Fibroblast of skin of back (primary cell): Measurements from ENCODE around the gene POLR2C.

Experiments used
- DNase-seq: peaks from one replicate; pipeline ENCODE4 v3.0.0-alpha.2; 2013

POLR2C gene

GRCh38 chr16:57479976-57480753 is 17.7 kb downstream of the POLR2C start:
- DNase-seq = peak; percentile 28

DNA sequence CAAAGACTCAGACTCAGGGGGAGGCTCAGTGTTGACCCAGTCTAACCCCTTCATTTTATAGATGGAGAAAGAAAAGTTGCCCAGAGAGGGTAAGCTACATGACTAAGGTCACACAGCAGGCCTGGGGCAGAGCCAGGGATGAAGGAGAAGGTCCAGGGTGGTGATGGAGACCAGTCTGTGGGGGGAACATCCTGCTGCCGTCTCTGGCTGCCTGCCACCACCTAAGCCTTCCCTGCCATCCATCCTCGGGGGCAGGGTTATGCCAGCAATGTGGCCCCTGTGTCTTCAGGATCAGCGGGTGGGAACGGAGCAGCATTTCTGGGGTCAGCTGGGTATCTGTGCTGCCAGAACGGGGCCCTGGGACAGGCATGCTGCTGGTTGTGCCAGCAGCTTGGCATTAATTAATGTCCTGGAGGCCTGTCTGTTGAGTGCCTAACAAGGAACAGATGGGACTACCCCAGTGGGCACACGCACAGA is 18.3 kb downstream of the POLR2C start:
- no peak for DNase-seq

DNA sequence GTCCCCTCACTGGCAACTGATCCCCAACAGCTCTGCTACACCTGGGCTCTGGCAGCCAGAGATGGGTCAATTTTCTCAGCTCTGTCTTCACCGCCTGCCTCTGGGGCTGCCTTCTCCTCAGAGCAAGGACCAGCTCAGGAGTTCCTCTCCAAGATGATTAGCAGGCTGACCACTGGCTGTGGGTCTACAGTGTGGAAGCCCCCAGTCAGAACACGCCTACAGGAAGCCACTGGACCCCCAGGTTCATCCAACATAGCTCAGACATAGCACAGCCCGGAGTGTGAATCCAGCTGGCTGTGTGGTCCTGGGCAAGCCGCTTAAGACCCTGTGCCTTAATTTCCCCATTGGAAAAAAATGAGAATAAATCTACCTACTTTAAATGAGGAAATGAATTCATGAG is 18.9 kb downstream of the POLR2C start:
- DNase-seq = no peak

GRCh38 chr16:57482845-57483545 is 20.5 kb downstream of the POLR2C start:
- no peak for DNase-seq

GRCh38 chr16:57483725-57484514 is 21.4 kb downstream of the POLR2C start:
- DNase-seq = no peak

DNA sequence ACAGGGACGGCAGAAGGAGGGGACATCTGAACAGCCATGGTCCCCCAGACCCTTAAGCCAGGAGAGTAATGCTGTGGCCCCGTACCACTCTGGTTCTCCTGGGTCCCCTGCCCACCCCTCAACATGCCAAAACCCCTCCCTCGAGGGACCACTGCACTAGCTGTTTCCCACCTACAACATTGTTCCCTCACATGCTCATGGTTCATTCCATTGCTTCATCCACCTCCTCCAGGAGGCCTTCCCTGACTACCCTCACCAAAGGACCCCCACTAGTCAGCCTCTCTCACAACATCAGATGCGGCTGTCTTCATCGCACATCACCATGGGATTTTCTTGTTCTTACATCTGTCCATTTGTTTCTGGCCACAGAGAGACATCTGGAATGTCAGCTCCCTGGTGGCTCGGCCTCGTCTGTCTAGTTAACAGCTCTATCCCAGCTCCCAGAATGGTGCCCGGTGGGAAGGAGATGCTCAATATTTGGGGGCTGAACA is 22.1 kb downstream of the POLR2C start:
- DNase-seq = no peak

DNA sequence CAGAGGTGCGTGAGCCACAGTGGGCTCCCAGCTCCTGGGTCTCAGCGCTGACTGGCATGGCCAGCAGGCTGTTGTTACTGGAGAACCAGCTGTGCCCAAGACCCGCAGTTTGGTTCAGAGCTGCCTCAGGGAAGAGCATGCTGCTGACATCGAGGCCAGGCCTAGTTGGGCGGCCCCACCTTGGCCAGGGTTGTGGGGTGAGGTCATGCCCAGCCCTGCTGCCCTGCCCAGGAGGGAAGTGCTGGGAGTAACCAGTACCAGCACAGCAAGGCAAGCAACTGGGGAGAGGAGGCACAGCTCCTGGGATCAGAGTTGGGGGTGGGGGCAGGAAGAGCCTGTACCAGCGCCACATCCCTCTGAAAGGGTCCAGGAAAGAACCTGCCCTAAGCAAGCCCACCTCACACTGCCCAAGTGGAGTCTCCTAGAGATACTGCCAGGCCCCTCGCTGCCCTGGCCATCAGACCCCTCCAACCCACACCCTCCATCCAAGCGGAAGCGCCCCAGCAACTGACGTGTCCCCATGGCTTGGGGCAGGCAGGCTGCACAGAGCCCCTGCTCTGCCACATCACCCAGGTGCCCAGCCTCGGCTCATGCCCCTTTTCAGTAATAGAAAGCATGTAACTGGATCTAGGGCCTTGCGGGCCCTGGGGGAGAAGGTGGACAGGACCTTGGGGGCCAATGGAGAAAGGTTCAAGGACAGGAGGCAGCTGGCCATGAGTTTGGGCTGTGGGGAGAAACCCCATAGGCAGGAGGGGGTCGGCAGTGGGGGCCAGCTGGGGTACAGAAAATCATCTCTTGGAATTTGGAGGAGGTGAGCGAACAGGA is 22.8 kb downstream of the POLR2C start:
- no peak for DNase-seq

DNA sequence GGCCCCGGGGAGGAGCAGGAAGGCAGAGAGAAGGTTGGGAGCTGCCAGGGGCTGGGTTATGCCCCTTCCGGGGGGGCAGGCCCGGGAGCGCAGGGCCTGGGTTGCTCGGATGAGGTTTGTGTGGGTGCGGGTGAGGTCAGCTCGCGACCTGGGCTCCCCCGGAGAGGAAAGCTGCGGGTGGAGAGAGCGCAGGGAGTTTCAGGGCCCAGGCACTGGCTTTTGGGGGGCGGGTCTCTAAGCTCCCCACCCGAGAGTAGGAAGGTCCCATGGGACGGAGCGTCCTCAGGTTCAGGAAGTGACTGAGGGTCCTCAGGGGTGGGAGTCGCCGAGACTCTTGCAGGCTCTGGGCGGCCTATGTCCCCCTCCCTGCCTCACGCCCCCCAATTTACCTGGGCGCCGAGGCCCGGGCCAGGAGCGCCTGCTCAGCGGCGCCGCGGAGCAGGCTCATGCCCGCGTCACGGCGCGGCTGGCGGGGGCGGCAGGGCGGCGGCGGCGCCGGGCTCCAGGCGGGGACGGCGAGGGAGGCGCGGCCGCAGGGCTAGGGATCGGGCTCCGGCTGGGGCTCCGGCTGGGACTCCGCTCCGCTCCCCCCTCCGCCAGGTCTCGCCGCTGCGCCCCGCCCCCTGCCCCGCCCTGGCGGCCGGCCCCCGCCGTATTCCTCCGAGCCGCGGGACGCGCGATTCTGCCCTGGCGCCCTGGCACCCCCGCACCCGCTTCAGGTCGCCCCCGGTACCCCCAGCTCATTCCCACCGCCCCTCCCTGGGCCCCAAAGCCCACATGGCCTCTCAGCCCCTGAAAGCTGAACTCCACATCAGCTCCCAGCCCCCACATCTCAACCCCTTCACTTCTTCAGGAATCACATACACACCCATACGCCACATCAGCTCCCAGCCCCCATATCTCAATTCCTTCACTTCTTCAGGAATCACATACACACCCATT is 23.7 kb downstream of the POLR2C start, which contains the start of gene DOK4:
DOK4 (minus strand) TSS at position 578 of the 942 bp plus-strand sequence. CDS start 6,986 bp downstream, outside the sequence.
- peak; percentile 74 for DNase-seq

DNA sequence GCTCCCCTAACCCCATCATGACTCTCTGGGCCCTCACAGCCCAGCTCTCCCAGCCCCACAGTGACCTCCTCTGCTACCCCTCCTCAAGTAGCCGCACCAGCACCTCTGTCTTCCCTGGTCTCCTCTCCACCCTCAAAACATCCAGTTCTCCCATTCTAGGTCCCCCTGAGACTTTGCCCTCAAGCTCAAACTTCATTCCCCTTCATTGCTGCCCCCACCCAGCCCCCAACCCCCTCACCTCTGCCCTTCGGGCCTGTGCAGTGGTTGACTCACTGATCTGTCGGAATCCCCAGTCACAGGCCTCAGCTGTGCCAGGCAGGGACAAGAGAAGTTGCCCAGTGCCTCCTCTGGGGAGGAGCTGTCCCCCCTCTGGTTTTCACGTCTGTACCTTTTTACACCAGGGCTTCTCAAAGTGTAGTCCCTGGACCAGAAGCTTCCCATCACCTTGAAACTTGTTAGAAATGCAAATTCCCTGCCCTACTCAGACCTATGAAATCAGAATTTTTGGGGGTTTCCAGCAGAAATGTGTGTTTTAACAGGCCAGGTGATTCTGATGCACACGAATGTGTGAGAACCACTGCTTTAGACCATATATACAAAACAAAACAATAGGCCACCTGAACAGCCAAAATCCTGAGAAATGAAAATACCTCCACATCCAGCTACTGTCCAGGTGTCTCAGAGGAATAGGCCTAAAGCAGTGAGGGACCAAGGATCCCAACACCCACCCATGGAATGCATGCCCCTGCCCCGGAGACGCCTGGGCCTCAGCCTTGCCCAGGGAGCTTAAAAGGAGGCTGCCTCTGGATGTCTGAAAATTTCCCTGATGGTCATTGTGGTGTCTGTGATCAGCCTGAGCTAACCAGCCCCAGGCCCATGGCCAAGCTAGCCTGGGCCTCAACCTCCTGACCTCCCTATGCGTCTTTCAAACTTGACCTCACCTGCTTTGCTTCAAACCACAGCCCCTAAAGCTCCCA is 24.7 kb downstream of the POLR2C start:
- DNase-seq = no peak

DNA sequence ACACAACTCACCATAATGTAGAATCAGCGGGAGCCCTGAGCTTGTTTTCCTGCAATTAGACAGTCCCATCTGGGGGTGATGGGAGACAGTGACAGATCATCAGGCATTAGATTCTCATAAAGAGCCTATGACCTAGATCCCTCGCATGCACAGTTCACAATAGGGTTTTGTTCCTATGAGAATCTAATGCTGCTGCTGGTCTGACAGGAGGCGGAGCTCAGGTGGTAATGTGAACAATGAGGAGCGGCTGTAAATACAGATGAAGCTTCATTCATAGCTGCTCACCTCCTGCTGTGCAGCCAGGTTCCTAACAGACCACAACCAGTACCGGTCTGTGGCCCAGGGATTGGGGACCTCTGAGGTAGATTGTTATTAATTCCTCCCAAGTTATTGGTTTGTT is 26.8 kb downstream of the POLR2C start:
- no peak for DNase-seq

GRCh38 chr16:57493767-57494166 is 31.3 kb downstream of the POLR2C start:
- no peak for DNase-seq

DNA sequence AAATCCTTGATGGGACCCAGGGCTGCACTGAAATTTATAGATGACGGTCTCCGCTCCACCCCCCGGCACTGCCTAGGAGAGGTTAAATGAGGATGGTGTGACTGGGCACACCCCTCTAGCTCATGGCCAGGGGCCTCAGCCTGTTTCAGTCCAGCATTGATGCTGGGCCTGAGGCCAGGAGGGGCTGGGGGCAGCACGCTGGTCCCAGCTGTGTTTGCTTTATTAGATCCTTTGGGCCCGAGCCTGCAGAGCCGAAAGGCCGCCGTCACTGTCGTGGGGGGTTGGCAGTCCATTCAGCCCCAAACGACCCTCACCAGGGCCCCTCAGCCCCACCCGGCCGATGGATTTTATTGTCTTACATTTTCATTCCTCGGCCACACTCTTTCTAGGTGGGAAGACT is 34.6 kb downstream of the POLR2C start:
- DNase-seq = no peak

GRCh38 chr16:57498031-57498430 is 35.6 kb downstream of the POLR2C start:
- DNase-seq = no peak

GRCh38 chr16:57499941-57500340 is 37.5 kb downstream of the POLR2C start:
- peak; percentile 33 for DNase-seq

DNA sequence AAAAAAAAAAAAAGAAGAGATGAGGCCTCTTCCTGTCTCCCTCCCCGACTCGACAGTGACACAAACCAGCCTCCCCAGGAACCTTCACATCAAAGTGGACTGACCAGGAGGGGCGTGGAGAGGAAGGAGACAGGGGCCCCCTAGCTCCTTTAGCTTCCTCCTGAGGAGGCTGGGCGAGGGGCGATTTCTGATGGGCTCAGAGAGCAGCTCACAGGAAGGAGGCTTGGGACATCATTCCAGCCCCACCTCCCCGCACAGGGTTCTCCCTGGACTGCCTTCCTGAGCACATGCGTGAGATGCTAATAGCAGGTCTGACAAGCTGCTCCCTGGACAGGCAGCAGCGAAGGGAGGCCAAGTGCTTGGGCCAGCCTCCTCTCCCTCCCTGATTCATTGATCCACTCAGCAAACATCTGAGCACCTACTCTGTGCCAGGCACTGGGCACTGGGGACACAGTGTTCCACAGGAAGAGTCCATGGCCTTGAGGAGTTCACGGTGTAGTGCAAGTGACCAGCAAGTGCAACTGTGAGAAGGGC is 38.2 kb downstream of the POLR2C start:
- no peak for DNase-seq

DNA sequence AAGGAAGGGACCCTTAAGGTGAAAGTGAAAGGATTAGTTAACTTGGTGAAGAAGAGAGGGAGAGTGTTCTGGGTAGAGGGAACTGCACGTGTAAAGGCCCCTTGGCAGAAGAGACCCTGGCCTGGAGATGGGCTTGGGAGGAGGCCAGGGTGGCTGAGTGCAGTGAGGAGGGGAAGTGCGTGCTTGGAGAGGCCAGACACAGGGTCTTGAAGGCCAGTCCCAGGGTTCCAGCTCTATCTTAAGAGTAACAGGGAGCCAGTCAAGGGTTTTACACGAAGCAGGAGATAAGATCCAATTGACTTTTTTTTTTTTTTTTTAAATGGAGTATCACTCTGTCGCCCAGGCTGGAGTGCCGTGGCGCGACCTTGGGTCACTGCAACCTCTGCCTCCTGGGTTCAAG is 39.0 kb downstream of the POLR2C start:
- DNase-seq = no peak

GRCh38 chr16:57502048-57502775 is 39.7 kb downstream of the POLR2C start:
- DNase-seq = no peak

DNA sequence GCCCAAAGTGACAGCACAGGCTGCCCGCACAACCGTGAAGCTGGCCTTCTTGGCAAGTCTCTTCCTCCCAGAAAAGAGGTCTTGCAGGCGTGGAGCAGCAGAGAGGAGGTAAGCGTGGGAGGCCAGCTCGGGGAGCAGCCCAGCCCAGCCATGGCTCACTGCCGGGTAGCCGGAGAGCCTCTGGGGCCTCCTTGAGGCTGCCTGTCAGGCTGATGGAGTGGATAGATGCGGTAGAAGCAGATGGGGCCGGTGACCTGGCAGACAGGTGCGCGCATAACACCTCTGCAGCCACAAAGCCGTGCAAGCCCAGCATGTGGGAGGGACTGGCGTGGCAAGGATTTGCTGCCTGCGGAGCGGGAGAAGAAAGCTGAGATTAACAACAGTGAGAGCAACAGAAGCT is 40.9 kb downstream of the POLR2C start:
- no peak for DNase-seq

DNA sequence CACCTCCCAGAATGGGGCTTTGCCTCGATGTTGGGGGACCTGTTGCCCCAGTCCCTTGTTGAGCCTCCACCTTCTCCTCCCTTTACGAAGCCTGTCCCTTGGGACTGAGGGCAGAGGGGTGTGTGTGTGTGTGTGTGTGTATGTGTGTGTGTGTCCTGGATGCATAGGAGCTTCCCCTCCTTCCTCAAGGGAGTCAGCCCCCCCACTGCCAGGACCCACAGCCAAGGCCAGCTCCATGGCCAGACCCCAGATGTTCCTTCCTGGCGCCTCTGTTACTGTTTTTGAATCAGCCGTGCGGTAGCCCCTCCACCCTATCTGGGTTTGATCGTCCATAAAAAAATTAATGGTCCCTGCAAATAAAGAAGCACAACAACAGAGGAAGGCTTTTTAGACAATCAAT is 41.5 kb downstream of the POLR2C start:
- no peak for DNase-seq
